ENCODE data around the gene DDX56.
"Not testable (repeated sequence)": the region's sequence is repeated elsewhere in the genome, so short reads cannot be mapped to it uniquely, and the experiment has no call there.

DDX56 gene

DNA sequence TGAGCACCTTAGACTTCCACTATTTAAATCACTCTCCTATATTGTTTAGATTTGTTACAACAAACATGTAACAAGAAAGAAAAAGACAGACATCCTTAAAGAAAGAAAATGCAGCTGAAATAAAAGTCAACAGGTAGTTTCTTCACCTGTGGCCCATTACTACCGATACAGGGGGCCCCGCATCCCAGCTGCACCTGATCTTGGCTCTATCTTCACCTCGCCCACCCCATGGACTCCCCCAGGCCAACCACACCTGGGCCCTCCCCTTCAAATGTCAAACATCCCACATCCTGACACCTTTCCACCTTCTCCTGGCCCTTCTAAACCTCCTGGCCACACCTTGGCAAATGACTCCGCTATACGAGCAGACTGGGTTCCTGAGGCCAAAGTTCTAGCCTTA lies 7.0 kb downstream of the DDX56 start:
- no peak for TF ChIP-seq ZFX (IDR thresholded peaks at IDR 0.05)
- TF ChIP-seq, protein P1, sequence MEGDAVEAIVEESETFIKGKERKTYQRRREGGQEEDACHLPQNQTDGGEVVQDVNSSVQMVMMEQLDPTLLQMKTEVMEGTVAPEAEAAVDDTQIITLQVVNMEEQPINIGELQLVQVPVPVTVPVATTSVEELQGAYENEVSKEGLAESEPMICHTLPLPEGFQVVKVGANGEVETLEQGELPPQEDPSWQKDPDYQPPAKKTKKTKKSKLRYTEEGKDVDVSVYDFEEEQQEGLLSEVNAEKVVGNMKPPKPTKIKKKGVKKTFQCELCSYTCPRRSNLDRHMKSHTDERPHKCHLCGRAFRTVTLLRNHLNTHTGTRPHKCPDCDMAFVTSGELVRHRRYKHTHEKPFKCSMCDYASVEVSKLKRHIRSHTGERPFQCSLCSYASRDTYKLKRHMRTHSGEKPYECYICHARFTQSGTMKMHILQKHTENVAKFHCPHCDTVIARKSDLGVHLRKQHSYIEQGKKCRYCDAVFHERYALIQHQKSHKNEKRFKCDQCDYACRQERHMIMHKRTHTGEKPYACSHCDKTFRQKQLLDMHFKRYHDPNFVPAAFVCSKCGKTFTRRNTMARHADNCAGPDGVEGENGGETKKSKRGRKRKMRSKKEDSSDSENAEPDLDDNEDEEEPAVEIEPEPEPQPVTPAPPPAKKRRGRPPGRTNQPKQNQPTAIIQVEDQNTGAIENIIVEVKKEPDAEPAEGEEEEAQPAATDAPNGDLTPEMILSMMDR (conservative IDR thresholded peaks at IDR 0.05), result no peak
- H3K27ac ChIP-seq, result no peak overlapping the region

DNA sequence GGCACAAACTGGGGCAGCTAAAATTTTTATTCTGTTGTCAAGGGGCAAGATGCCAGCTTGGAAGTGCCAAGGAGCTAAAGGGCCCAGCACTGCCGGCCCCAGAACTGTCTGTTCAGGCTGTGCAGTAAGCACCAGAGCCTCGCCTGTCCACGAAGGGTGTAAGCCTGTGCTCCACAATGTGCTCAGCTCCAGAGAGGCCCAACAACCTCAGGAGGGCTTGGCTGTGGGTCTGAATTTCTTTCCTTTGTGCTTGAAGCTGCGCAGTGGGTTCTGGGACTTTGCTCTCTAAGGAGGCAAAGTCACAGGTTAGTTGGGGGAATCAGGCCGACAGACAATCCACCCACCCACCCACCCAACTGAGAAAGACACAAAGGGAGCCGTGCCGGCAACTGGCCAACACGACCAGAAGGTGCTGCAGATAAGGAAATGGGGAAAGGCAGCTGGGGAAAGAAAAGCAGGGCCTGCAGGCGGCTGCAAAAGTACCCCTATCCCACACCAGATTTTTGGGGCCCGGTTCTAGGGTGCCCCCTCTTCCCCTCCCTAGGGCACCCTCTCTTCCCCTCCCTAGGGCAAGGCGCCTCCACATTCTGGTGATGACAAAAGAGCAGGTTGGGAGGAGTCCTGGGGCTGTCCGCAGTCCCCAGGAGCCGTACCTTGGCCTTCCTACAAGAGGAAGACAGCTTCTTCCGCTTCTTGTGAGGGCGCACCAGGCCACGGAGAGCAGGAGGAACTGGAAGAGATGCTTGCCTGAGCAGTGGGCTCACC lies 7.7 kb downstream of the DDX56 start:
- no peak for TF ChIP-seq ZFX (IDR thresholded peaks at IDR 0.05)
- TF ChIP-seq, protein P1 (conservative IDR thresholded peaks at IDR 0.05), result no peak; the same call in 1 of the 2 replicates
- H3K27ac ChIP-seq, result no peak overlapping the region

DNA sequence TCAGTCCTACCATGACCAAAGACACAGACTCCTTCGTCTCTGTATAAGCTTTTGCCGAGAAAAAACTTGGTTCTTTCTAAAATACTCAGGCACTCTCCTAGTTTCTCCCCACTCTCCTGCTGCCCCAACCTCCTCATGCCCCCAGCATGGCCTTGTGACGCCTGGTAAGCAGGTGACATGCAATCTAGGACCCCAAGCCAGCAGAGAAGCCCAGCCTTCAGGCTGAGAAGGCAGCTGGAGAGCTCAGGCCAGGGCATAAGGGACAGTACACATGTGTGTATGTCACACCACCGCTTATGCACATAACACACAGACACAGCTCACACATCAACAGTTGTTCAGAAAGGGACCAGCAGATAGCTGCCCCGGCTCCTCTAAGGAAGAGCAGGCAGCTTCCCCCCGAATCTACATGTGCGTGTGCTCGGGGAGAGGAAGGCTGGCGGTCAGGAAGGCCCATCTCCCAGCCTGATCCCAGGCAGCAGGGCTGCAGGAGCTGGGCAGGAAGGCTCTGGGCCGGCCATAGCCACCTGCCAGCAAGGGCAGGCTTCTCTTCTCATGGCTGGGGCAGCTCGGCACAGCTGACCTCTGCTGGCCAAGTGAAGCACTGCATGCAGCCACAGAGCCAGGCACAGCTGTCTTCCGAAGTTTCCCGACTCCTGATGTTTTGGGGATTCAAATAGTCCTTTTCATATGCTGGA lies 8.5 kb downstream of the DDX56 start:
- H3K27ac ChIP-seq, result no peak overlapping the region
- TF ChIP-seq ZFX (IDR thresholded peaks at IDR 0.05), result no peak
- TF ChIP-seq, protein P1 (conservative IDR thresholded peaks at IDR 0.05), result peak; percentile 96

DNA sequence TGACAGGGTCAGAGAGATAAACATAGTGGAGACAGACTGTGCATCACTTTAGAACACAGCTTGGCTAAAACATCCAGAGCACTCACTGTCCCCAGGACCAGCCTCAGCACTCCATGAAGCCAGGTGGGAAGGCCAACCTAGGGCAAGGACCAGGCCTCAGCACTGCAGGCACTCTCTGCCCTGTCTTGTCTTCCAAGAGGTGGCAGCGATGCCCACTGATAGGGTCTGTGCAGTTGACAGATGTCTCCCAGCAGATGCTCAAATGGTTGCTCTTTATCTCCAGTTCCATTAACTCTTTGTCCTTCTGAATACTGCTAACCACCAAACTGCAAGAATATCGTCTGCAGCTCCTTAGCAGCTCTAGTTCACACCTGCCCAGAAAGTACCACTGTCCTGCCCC lies 9.1 kb downstream of the DDX56 start:
- H3K27ac ChIP-seq, result no peak overlapping the region
- no peak for TF ChIP-seq ZFX (IDR thresholded peaks at IDR 0.05)
- TF ChIP-seq, protein P1 (conservative IDR thresholded peaks at IDR 0.05), result no peak

DNA sequence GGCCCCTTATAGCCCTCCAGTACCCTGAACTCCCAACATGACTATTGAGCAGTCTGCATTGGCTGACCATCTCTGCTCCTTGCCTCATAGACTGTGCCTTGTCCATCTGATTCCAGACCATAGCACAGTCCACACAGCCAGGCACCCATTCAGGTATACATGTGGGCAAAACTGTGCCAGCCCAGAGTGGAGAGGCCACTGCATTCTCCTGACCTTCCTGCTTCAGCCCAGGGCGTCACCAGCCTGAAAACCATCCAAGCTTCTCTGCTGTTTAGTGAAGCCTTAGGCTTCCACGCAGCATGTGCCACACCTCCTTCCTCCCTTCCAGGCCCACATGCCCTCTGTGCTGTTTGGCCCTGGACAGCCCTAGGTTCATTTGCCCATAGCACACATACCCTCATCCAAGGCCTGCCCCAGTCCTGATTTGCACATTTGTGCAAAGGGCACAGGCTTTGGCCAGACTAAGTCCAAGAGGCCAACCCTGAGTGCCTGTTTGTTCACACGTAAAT lies 10.5 kb downstream of the DDX56 start:
- no peak overlapping the region for H3K27ac ChIP-seq
- TF ChIP-seq ZFX (IDR thresholded peaks at IDR 0.05), result no peak
- TF ChIP-seq, protein P1 (conservative IDR thresholded peaks at IDR 0.05), result no peak

DNA sequence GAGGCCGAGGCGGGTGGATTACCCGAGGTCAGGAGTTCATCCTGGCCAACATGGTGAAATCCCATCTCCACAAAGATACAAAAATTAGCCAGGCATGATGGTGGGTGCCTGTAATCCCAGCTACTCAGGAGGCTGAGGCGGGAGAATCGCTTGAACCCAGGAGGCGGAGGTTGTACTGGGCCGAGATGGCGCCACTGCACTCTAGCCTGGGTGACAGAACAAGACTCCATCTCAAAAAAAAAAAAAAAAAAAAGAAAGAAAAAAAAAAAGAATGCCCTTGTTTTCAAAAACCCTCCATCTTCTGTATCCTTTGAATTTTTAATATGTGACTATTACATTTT lies 11.1 kb downstream of the DDX56 start:
- not testable (repeated sequence) for H3K27ac ChIP-seq

DNA sequence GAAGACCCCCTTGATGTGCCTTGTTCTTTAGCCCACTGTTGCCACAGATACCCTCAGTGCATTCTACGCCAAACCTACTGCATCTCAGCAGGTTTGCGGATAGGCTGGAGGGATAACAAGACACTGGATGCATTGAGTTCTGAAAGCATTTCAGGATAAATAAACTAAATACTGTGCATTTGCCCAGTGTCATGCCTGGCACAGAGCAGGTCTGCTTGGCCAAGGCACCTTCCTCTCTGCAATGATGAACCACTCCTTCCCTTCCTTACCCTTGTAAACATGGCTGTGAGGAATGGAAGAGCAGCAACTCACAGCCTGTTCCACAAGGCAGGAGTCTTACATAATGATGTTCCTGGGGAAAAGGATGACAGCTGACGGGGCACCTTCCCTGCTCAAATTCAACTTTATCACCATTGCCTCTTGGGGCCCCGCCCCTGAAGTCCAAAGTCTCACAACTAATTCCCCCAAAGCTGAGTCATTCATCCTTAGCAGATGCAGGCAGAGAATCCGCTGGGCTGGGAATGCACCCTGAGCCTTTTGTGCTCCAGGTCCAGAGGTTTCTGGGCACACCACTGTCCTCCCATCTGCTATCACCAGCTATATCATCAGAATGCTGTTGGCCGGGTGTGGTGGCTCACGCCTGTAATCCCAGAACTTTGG lies 11.6 kb downstream of the DDX56 start:
- H3K27ac ChIP-seq, result no peak overlapping the region
- TF ChIP-seq ZFX (IDR thresholded peaks at IDR 0.05), result no peak
- TF ChIP-seq, protein P1 (conservative IDR thresholded peaks at IDR 0.05), result no peak

Data from C4-2B (cell line).